Gastroesophageal sphincter (tissue), 4 donors: ENCODE measurements around the gene TBC1D4. TPM values are rescaled to one million over a fixed set of nuclear protein-coding genes. Genes with fewer than 3 reads are reported as not detected.
A peak's percentile ranks its signal among the peaks of the same experiment; 100 is the strongest.

ENCODE experiments used
- ATAC-seq: fragments of 150-250 bp; one replicate; pipeline ENCODE4 v1.9.1; 2016; ENCODE audit warnings: mild to moderate bottlenecking, moderate library complexity
- H3K27ac ChIP-seq, 4 donors: fragments of 200-600 bp; sonication (generic) in 3 of 4; 1 replicate in 3 of 4; 2 replicates in 1 of 4; pipeline ENCODE4 v1.5.1; 2016 to 2019
- H3K27me3 ChIP-seq: fragments of 200-600 bp; sonication (generic); one replicate; pipeline ENCODE4 v1.5.1; 2019
- H3K36me3 ChIP-seq, 2 donors: fragments of 200-600 bp; sonication (generic); one replicate each; pipeline ENCODE4 v1.5.1; 2019; ENCODE audit warnings: control low read depth in 1 of 2
- H3K4me1 ChIP-seq, 3 donors: fragments of 200-600 bp; sonication (generic); 1 replicate in 2 of 3; 2 replicates in 1 of 3; pipeline ENCODE4 v1.5.1; 2016 to 2019; ENCODE audit warnings: control low read depth in 2 of 3
- H3K4me3 ChIP-seq, 2 donors: fragments of 200-600 bp; sonication (generic); one replicate each; pipeline ENCODE4 v1.5.1; 2019; ENCODE audit warnings: mild to moderate bottlenecking in 1 of 2, moderate library complexity in 1 of 2
- H3K9me3 ChIP-seq, 3 donors: fragments of 200-600 bp; sonication (generic); one replicate each; pipeline ENCODE4 v1.5.1; 2017 to 2019; ENCODE audit warnings: control low read depth in 2 of 3
- CTCF ChIP-seq, 4 experiments: fragments of 200-600 bp in 2 of 4; fragments of 450-650 bp in 2 of 4; sonication (generic) in 1 of 4; IDR thresholded peaks; one replicate each; pipeline ENCODE4 v1.5.1; 2017 to 2019; ENCODE audit warnings: antibody characterized with exemption in 4 of 4, mild to moderate bottlenecking in 2 of 4, moderate library complexity in 2 of 4
- EP300 ChIP-seq: sonication (generic); formaldehyde crosslinking; IDR thresholded peaks from one replicate; pipeline ENCODE4 v1.6.1; 2017; ENCODE audit warnings: antibody characterized with exemption, mild to moderate bottlenecking
- POLR2A ChIP-seq, 2 donors: fragments of 450-650 bp; IDR thresholded peaks; one replicate each; pipeline ENCODE4 v1.6.1; 2017; ENCODE audit warnings: antibody characterized with exemption in 2 of 2, mild to moderate bottlenecking in 2 of 2, moderate library complexity in 1 of 2
- POLR2AphosphoS5 ChIP-seq: sonication (generic); formaldehyde crosslinking; IDR thresholded peaks from one replicate; pipeline ENCODE4 v1.6.1; 2017; ENCODE audit warnings: antibody characterized with exemption
- WGBS, 2 donors: methylation state at CpG; one replicate each; pipeline ENCODE4 v1.1.5; 2018; ENCODE audit warnings: low coverage in 1 of 2; 5-methylcytosine and 5-hydroxymethylcytosine counted together
- total RNA-seq, 4 donors: library from RNA; depleted of rRNA; stranded (reverse); fragments of >200 nt; gene quantifications; one replicate each; pipeline ENCODE4 v1.1.0, GENCODE V29; 2016

The TBC1D4 gene
- total RNA-seq, 4 donors from 2014 or later: 12.8 to 28.0 (median 22.4) TPM

- no peak overlapping the region for H3K4me3 ChIP-seq
- no peaks in the 10 kb centered on the region for H3K27me3 ChIP-seq
- peaks cover 19 to 65% (median 31%) of the 10 kb centered on the region in 3 donors for H3K4me1 ChIP-seq
- WGBS, 2 donors: 100% methylated on average over 1 of the region's 1 CpG; no CpG with 5 or more reads in 1 of the 2 donors
- TF ChIP-seq POLR2AphosphoS5: no peak
- TF ChIP-seq CTCF (IDR thresholded peaks at IDR 0.05): no peak
- no peak for TF ChIP-seq EP300
- no peak for TF ChIP-seq POLR2A (IDR thresholded peaks at IDR 0.05)
- H3K36me3 ChIP-seq: no peaks in the 10 kb centered on the region
- H3K27ac ChIP-seq: no peak overlapping the region
- ATAC-seq: peak; percentile 57
- H3K9me3 ChIP-seq: no peaks in the 10 kb centered on the region
Measured at GRCh38 chr13:75422028-75422427, 59.9 kb downstream of the TBC1D4 start.

- Histone ChIP-seq H3K9me3 (no peaks in the 10 kb centered on the region), H3K27ac (peak overlapping the region in 3 of 4 donors; percentile 40 to 53 (median 50)), H3K27me3 (no peaks in the 10 kb centered on the region), H3K36me3 (no peaks in the 10 kb centered on the region), H3K4me1 (peaks cover 28 to 74% (median 40%) of the 10 kb centered on the region in 3 donors), H3K4me3 (no peak overlapping the region)
- 60 to 90% methylated on average over 2 of the region's 2 CpGs for WGBS, 2 donors
- TF ChIP-seq POLR2AphosphoS5 (no peak), CTCF (IDR thresholded peaks at IDR 0.05) (no peak), EP300 (no peak), POLR2A (IDR thresholded peaks at IDR 0.05) (no peak)
- peak; percentile 13 for ATAC-seq
Measured at GRCh38 chr13:75421133-75421532, 60.8 kb downstream of the TBC1D4 start.

GRCh38 chr13:75419656-75420055 is 62.3 kb downstream of the TBC1D4 start:
- Histone ChIP-seq H3K9me3 (no peaks in the 10 kb centered on the region), H3K4me3 (no peak overlapping the region), H3K36me3 (no peaks in the 10 kb centered on the region), H3K27me3 (no peaks in the 10 kb centered on the region), H3K4me1 (peaks cover 34 to 89% (median 44%) of the 10 kb centered on the region in 3 donors), H3K27ac (peak overlapping the region in 1 of 4 donors; percentile 42)
- WGBS, 2 donors: 82 to 85% methylated on average over 7 of the region's 7 CpGs
- TF ChIP-seq POLR2AphosphoS5 (no peak), POLR2A (IDR thresholded peaks at IDR 0.05) (no peak), EP300 (no peak), CTCF (IDR thresholded peaks at IDR 0.05) (no peak)
- no peak for ATAC-seq

GRCh38 chr13:75418997-75419396 is 63.0 kb downstream of the TBC1D4 start:
- peaks cover 34 to 91% (median 44%) of the 10 kb centered on the region in 3 donors for H3K4me1 ChIP-seq
- H3K27me3 ChIP-seq: no peaks in the 10 kb centered on the region
- H3K4me3 ChIP-seq: no peak overlapping the region
- WGBS, 2 donors: 28 to 49% methylated on average over 2 of the region's 2 CpGs
- H3K27ac ChIP-seq: peak overlapping the region in 2 of 4 donors; percentile 18 to 42
- no peaks in the 10 kb centered on the region for H3K9me3 ChIP-seq
- no peaks in the 10 kb centered on the region for H3K36me3 ChIP-seq
- peak; percentile 60 for ATAC-seq
- TF ChIP-seq EP300: no peak
- no peak for TF ChIP-seq CTCF (IDR thresholded peaks at IDR 0.05)
- no peak for TF ChIP-seq POLR2A (IDR thresholded peaks at IDR 0.05)
- TF ChIP-seq POLR2AphosphoS5: no peak

GRCh38 chr13:75418186-75418843 is 63.7 kb downstream of the TBC1D4 start:
- ATAC-seq: no peak
- Histone ChIP-seq H3K27me3 (no peaks in the 10 kb centered on the region), H3K9me3 (no peaks in the 10 kb centered on the region), H3K4me1 (peaks cover 34 to 85% (median 44%) of the 10 kb centered on the region in 3 donors), H3K36me3 (no peaks in the 10 kb centered on the region), H3K4me3 (no peak overlapping the region), H3K27ac (peak overlapping the region in 3 of 4 donors; percentile 18 to 42 (median 39))
- no peak for TF ChIP-seq POLR2A (IDR thresholded peaks at IDR 0.05)
- WGBS, 2 donors: 51 to 59% methylated on average over 2 to 3 of the region's 3 CpGs
